Fibroblast of lung (primary cell): ENCODE measurements around the gene CDH5. TPM values are rescaled to one million over a fixed set of nuclear protein-coding genes. Genes with fewer than 3 reads are reported as not detected.

Source experiments
- DNase-seq, 2 donors: peaks; one replicate each; pipeline versions ENCODE4 v3.0.0 to v3.0.0-alpha.2; 2010; ENCODE audit warnings: low read depth in 2 of 2
- H2AFZ ChIP-seq: 2 replicates; pipeline ENCODE4 v1.5.1; 2012; ENCODE audit warnings: low read length, control low read depth, inconsistent platforms
- H3K27ac ChIP-seq: 2 replicates; pipeline ENCODE4 v1.5.1; 2011; ENCODE audit warnings: low read length, control low read depth; ENCODE audit not compliant: insufficient read depth
- H3K27me3 ChIP-seq: 2 replicates; pipeline ENCODE4 v1.5.1; 2011; ENCODE audit warnings: mild to moderate bottlenecking, low read length; ENCODE audit not compliant: control insufficient read depth, insufficient read depth
- H3K36me3 ChIP-seq: 2 replicates; pipeline ENCODE4 v1.5.1; 2011; ENCODE audit warnings: low read length; ENCODE audit not compliant: control insufficient read depth, insufficient read depth
- H3K4me1 ChIP-seq: 2 replicates; pipeline ENCODE4 v1.5.1; 2011; ENCODE audit warnings: low read length; ENCODE audit not compliant: control insufficient read depth, insufficient read depth; ENCODE audit errors: extremely low read depth
- H3K4me2 ChIP-seq: 2 replicates; pipeline ENCODE4 v1.5.1; 2011; ENCODE audit warnings: low read length, control low read depth; ENCODE audit not compliant: insufficient read depth; ENCODE audit errors: extremely low read depth
- H3K4me3 ChIP-seq, 4 experiments: fragments of 200-600 bp in 1 of 4; sonication (generic) in 1 of 4; replicated peaks in 1 of 4; 2 replicates each; pipeline ENCODE4 v1.5.1; 2011 to 2016; ENCODE audit warnings: low read length in 4 of 4, low read depth in 3 of 4, mild to moderate bottlenecking in 3 of 4, control low read depth in 2 of 4, inconsistent platforms in 1 of 4, mixed read lengths in 1 of 4; ENCODE audit not compliant: insufficient read depth in 1 of 4; ENCODE audit errors: control extremely low read depth in 1 of 4
- H3K79me2 ChIP-seq: 2 replicates; pipeline ENCODE4 v1.5.1; 2012; ENCODE audit warnings: mild to moderate bottlenecking, low read length, inconsistent platforms; ENCODE audit not compliant: control insufficient read depth, insufficient read depth
- H3K9ac ChIP-seq: 2 replicates; pipeline ENCODE4 v1.5.1; 2011; ENCODE audit warnings: mild to moderate bottlenecking, low read length, control low read depth; ENCODE audit not compliant: insufficient read depth
- H3K9me3 ChIP-seq: 2 replicates; pipeline ENCODE4 v1.5.1; 2012; ENCODE audit warnings: low read depth, low read length; ENCODE audit not compliant: control insufficient read depth, insufficient read depth
- H4K20me1 ChIP-seq: 2 replicates; pipeline ENCODE4 v1.5.1; 2011; ENCODE audit warnings: low read length; ENCODE audit not compliant: control insufficient read depth, insufficient read depth; ENCODE audit errors: extremely low read depth
- EZH2 ChIP-seq: IDR thresholded peaks from 2 replicates; pipeline ENCODE4 v1.5.1; 2012; ENCODE audit warnings: low read length, control low read depth, mild to moderate bottlenecking; ENCODE audit errors: missing control alignments
- polyA plus RNA-seq, 2 donors: library from polyadenylated mRNA; depleted of rRNA in 1 of 2; stranded (reverse) in 1 of 2; unstranded in 1 of 2; fragments of >200 nt; gene quantifications; 2 replicates each; pipeline ENCODE4 v1.2.1, GENCODE V29; 2011 to 2012; ENCODE audit warnings: missing spikeins in 1 of 2
- total RNA-seq: library from RNA; depleted of rRNA; stranded (reverse); fragments of >200 nt; gene quantifications from 2 replicates; pipeline ENCODE4 v1.2.1, GENCODE V29; 2014
- TF ChIP-seq, protein P1 (sequence below), 2 donors: IDR thresholded peaks in 1 of 2; conservative IDR thresholded peaks in 1 of 2; 1 replicate in 1 of 2; 2 replicates in 1 of 2; pipeline ENCODE4 v1.5.1; 2011 to 2012; ENCODE audit warnings: low read length in 2 of 2, control low read depth in 1 of 2, inconsistent platforms in 1 of 2, low read depth in 1 of 2, mild to moderate bottlenecking in 1 of 2

CDH5 gene
- total and polyA plus RNA-seq, 2 donors (not counting 1 experiment from before 2014, with no cell fraction given) = 0.02 TPM; not detected in 1

DNA sequence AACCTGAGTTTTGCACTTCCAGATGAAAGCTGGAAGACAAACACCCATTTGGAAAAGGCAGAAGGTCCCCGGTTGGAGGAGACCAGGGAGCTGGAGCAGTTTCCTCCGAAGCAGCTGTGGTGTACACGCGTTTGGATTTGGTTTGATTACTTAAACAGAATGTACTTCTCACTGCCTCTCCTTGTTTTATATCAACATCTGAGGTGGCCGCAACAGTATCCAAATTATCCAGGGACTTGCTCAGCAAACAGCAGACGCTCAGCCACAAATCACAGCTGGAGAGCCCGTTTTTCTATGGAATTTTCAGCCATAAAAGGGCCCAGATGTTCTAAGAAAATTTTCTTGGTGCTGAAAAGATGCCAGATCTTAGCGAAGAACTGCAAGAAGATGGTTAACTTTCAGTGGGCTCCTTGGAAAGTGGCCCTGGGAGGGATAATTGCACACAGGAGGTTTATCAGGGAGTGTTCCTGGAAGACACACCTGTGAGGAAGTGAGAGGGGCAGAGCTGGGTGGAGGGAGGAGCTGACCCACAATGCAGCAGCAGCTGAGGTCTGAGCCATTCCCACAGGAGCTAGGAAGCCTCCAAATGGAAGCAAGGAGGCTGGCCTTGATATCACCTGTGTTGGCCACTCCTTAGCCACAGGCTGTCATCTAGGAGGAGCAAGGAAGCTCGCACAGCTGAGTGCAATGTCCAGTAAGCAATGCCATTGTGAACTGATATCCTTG lies 28.9 kb upstream of the CDH5 start:
- no peaks in the 10 kb centered on the region for H4K20me1 ChIP-seq
- H3K27ac ChIP-seq = no peak overlapping the region
- TF ChIP-seq EZH2 = no peak
- TF ChIP-seq, protein P1, sequence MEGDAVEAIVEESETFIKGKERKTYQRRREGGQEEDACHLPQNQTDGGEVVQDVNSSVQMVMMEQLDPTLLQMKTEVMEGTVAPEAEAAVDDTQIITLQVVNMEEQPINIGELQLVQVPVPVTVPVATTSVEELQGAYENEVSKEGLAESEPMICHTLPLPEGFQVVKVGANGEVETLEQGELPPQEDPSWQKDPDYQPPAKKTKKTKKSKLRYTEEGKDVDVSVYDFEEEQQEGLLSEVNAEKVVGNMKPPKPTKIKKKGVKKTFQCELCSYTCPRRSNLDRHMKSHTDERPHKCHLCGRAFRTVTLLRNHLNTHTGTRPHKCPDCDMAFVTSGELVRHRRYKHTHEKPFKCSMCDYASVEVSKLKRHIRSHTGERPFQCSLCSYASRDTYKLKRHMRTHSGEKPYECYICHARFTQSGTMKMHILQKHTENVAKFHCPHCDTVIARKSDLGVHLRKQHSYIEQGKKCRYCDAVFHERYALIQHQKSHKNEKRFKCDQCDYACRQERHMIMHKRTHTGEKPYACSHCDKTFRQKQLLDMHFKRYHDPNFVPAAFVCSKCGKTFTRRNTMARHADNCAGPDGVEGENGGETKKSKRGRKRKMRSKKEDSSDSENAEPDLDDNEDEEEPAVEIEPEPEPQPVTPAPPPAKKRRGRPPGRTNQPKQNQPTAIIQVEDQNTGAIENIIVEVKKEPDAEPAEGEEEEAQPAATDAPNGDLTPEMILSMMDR (conservative IDR thresholded peaks at IDR 0.05 in 1 of 2, IDR thresholded peaks at IDR 0.05 in 1 of 2; ENCODE audit: low read depth in 1 of 2, low read length in 2 of 2) = no peak
- H3K4me3 ChIP-seq = no peak overlapping the region
- peak in 1 of 2 donors; percentile 71 for DNase-seq
- H3K4me2 ChIP-seq = no peak overlapping the region
- H2AFZ ChIP-seq = no peak overlapping the region
- H3K36me3 ChIP-seq = no peaks in the 10 kb centered on the region
- peaks cover 15% of the 10 kb centered on the region for H3K27me3 ChIP-seq
- H3K79me2 ChIP-seq = no peaks in the 10 kb centered on the region
- H3K4me1 ChIP-seq = no peaks in the 10 kb centered on the region
- no peak overlapping the region for H3K9ac ChIP-seq
- no peaks in the 10 kb centered on the region for H3K9me3 ChIP-seq

DNA sequence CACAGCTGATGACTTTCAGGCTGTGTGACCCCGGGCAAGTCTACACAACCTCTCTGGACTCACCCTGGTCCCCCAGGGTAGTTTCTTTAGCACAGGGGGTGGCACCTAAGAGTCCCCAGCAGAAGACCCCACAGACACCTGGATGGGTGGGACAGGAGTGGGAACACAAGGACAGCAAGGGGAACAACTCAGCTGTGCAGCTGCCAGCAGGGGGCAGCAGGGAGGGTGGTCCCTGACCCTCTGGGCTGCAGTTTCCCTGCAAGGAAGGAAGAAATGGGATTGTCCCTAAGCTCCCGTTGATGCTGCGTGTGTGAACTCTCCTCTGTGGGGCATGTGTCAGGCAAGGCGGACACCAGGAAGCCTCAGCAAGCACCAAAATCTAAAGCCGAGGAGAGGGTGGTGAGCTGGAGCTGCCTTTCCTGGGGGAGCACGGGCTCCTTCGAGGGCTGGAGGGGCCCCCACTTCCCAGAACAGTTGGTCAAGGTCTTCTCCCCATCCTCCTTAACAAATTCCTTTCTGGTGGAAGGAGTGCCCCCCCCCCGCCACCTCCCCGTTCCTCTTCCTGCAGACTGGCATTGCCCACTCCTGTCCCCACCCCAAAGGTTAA lies 24.1 kb upstream of the CDH5 start:
- Histone ChIP-seq H3K9me3 (no peaks in the 10 kb centered on the region), H3K4me3 (no peak overlapping the region), H3K27me3 (peaks cover 12% of the 10 kb centered on the region), H3K79me2 (no peaks in the 10 kb centered on the region), H4K20me1 (no peaks in the 10 kb centered on the region), H3K36me3 (no peaks in the 10 kb centered on the region), H3K27ac (no peak overlapping the region), H2AFZ (no peak overlapping the region), H3K9ac (no peak overlapping the region), H3K4me2 (no peak overlapping the region), H3K4me1 (no peaks in the 10 kb centered on the region)
- no peak for DNase-seq
- TF ChIP-seq, protein P1 (conservative IDR thresholded peaks at IDR 0.05 in 1 of 2, IDR thresholded peaks at IDR 0.05 in 1 of 2; ENCODE audit: low read depth in 1 of 2, low read length in 2 of 2) = peak; percentile 39 to 81
- TF ChIP-seq EZH2 = no peak

DNA sequence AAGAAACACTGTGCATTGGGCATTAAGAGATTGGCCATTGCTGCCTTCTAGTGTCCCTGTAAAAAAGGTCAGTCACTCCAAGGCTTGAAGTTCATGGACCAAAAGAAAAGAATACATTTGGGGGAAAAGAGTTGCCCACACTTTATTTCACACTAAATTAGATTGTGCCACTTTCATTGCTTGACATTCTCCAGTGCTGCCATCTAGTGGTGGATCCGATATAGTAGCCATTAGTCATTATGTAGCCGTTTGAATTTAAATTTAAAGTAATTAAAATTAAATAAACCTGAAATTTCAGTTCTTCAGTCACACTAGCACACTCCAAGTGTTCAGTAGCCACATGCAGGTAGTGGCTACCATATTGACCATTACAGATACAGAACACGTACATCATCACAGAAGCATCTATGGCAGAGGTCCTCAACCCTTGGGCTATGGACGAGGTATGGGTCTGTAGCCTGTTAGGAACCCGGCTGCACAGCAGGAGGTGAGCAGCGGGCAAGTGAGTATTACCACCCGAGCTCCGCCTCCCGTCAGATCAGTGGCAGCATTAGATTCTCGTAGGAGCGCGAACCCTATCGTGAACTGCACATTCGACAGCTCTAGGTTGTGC lies 21.9 kb upstream of the CDH5 start:
- Histone ChIP-seq H3K4me1 (no peaks in the 10 kb centered on the region), H3K27ac (no peak overlapping the region), H3K27me3 (peaks cover 6% of the 10 kb centered on the region), H3K79me2 (no peaks in the 10 kb centered on the region), H3K9ac (no peak overlapping the region), H3K36me3 (no peaks in the 10 kb centered on the region), H2AFZ (no peak overlapping the region), H3K9me3 (no peaks in the 10 kb centered on the region), H3K4me3 (no peak overlapping the region), H3K4me2 (no peak overlapping the region), H4K20me1 (no peaks in the 10 kb centered on the region)
- DNase-seq = peak; percentile 18 to 64
- no peak for TF ChIP-seq EZH2
- TF ChIP-seq, protein P1 (conservative IDR thresholded peaks at IDR 0.05 in 1 of 2, IDR thresholded peaks at IDR 0.05 in 1 of 2; ENCODE audit: low read depth in 1 of 2, low read length in 2 of 2) = peak; percentile 61 to 75
